Effector CD8-positive, alpha-beta T cell (primary cell): ENCODE measurements around the gene RPS6KA5.
"Not testable (repeated sequence)": the region's sequence is repeated elsewhere in the genome, so short reads cannot be mapped to it uniquely, and the experiment has no call there.

Source experiments
- DNase-seq: peaks from one replicate; lab custom pipeline; 2025; lab: John Stamatoyannopoulos, UW

RPS6KA5 gene

GRCh38 chr14:90871605-90872233 lies 188.7 kb downstream of the RPS6KA5 start:
- no peak for DNase-seq

GRCh38 chr14:90870950-90871604 lies 189.4 kb downstream of the RPS6KA5 start:
- no peak for DNase-seq

GRCh38 chr14:90867501-90867900 lies 192.9 kb downstream of the RPS6KA5 start:
- no peak for DNase-seq

- no peak for DNase-seq
Measured at GRCh38 chr14:90866833-90867232, 193.6 kb downstream of the RPS6KA5 start.

- DNase-seq = no peak
Measured at GRCh38 chr14:90864741-90865140, 195.7 kb downstream of the RPS6KA5 start.

- no peak for DNase-seq
Measured at GRCh38 chr14:90858511-90858910, 201.9 kb downstream of the RPS6KA5 start.

- no peak for DNase-seq
Measured at GRCh38 chr14:90857866-90858265, 202.6 kb downstream of the RPS6KA5 start.

GRCh38 chr14:90856115-90856514 lies 204.3 kb downstream of the RPS6KA5 start:
- not testable (repeated sequence) for DNase-seq

GRCh38 chr14:90853116-90853515 lies 207.3 kb downstream of the RPS6KA5 start:
- DNase-seq = no peak

GRCh38 chr14:90851327-90852036 lies 209.0 kb downstream of the RPS6KA5 start:
- no peak for DNase-seq

- no peak for DNase-seq
Measured at GRCh38 chr14:90850487-90850886, 210.0 kb downstream of the RPS6KA5 start.

GRCh38 chr14:90849787-90850444 lies 210.5 kb downstream of the RPS6KA5 start:
- no peak for DNase-seq

- DNase-seq = no peak
Measured at GRCh38 chr14:90848944-90849731, 211.3 kb downstream of the RPS6KA5 start.

GRCh38 chr14:90846511-90846910 lies 213.9 kb downstream of the RPS6KA5 start:
- DNase-seq = no peak

- no peak for DNase-seq
Measured at GRCh38 chr14:90844321-90844720, 216.1 kb downstream of the RPS6KA5 start.

GRCh38 chr14:90842726-90843125 lies 217.7 kb downstream of the RPS6KA5 start:
- DNase-seq = no peak

GRCh38 chr14:90840667-90841066 lies 219.8 kb downstream of the RPS6KA5 start:
- not testable (repeated sequence) for DNase-seq

- no peak for DNase-seq
Measured at GRCh38 chr14:90839889-90840266, 220.6 kb downstream of the RPS6KA5 start.

GRCh38 chr14:90839024-90839888 lies 221.2 kb downstream of the RPS6KA5 start:
- DNase-seq = no peak

- not testable (repeated sequence) for DNase-seq
Measured at GRCh38 chr14:90838531-90838930, 221.9 kb downstream of the RPS6KA5 start.

- DNase-seq = no peak
Measured at GRCh38 chr14:90837355-90837754, 223.1 kb downstream of the RPS6KA5 start.
